Retinal pigment epithelial cell (primary cell): ENCODE data around the gene FCN2.

ENCODE experiments used
- DNase-seq: peaks from one replicate; pipeline ENCODE4 v3.0.0-alpha.2; 2010; ENCODE audit warnings: low read depth
- H3K4me3 ChIP-seq: 2 replicates; pipeline ENCODE4 v1.5.1; 2011; ENCODE audit warnings: mild to moderate bottlenecking, low read length, control low read depth, moderate library complexity
- TF ChIP-seq, protein P1 (sequence below): conservative IDR thresholded peaks from 2 replicates; pipeline ENCODE4 v1.5.1; 2011; ENCODE audit warnings: low read depth, low read length, control low read depth, inconsistent platforms

The FCN2 gene

DNA sequence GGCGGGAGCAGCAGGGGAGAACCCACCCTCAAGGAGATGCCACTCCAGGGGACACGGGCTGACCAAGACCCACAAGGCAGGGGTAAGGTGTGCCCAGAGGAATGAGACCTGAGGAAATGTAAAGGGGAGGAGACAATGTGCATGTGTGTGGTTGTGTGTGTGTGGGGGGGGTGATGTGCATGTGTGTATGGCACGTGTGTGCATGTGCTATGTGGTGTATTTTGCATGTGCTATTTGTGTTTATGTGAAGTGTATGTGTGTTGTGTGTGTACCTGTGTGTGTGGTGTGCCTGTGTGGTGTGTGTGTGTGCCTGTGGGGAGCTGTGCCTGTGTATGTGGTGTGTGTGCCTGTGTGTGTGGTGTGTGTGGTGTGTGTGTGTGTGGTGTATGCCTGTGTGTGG, 33.5 kb upstream of the FCN2 start:
- TF ChIP-seq, protein P1, sequence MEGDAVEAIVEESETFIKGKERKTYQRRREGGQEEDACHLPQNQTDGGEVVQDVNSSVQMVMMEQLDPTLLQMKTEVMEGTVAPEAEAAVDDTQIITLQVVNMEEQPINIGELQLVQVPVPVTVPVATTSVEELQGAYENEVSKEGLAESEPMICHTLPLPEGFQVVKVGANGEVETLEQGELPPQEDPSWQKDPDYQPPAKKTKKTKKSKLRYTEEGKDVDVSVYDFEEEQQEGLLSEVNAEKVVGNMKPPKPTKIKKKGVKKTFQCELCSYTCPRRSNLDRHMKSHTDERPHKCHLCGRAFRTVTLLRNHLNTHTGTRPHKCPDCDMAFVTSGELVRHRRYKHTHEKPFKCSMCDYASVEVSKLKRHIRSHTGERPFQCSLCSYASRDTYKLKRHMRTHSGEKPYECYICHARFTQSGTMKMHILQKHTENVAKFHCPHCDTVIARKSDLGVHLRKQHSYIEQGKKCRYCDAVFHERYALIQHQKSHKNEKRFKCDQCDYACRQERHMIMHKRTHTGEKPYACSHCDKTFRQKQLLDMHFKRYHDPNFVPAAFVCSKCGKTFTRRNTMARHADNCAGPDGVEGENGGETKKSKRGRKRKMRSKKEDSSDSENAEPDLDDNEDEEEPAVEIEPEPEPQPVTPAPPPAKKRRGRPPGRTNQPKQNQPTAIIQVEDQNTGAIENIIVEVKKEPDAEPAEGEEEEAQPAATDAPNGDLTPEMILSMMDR = no peak
- H3K4me3 ChIP-seq = no peak overlapping the region

DNA sequence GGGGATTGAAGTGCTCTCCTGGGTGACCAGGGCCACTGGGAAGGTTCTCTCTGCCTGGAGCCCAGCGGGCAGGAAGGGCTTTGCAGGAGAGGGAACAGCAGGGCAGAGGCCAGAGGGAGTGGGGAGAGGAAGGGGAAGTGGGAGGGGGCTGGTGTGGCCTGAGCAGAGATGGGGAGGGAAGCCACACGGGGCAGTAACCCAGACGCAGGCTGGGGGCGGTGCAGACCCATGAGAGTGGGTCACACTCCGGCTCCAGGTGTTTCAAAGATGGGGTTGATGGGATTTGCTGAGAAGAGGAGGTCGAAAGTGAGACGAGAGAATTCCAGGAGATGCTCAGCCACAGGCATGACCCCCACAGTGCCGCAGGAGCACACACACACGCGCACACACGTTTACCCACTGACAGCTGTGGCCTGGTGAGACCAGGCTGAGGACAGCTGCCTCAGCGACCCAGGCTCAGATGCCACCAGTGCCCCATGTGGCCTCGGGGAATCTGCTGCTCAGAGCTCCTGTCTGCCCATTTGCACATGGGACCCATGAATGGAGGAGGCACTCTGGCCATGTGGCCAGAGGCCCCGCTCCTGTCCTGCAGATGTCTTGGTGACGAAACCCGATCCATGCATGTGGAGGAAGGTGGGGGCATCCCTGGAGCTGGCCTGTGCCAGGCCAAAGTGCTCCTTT, 32.7 kb upstream of the FCN2 start:
- DNase-seq = no peak
- TF ChIP-seq, protein P1 = no peak
- no peak overlapping the region for H3K4me3 ChIP-seq

More for the DNA sequence above, 33.5 kb upstream of the FCN2 start:
- no peak for DNase-seq

DNA sequence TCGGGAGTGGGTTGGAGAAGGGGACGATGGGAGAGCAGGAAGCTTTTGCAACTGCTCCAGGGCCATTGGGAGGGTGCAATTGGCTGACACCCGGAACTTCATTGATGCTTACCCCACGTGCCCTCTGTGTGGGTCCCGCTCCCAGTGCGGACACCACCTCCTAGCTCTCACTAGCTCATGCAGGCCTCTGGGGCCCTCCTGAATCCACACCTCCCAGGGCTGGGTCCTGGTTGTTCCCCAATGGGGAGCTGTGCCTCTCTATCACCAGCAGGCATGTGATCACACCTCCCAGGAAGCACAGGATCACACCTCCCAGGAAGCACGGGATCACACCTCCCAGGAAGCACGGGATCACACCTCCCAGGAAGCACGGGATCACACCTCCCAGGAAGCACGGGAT, 32.1 kb upstream of the FCN2 start:
- H3K4me3 ChIP-seq = no peak overlapping the region
- no peak for DNase-seq
- TF ChIP-seq, protein P1 = no peak

DNA sequence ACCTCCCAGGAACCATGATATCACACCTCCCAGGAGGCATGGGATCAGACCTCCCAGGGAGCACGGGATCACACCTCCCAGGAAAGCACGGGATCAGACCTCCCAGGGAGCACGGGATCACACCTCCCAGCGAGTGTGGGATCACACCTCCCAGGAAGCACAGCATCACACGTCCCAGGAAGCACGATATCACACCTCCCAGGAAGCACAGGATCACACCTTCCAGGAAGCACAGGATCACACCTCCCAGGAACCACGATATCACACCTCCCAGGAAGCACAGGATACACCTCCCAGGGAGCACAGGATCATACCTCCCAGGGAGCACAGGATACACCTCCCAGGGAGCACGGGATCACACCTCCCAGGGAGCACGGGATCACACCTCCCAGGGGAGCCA, 30.0 kb upstream of the FCN2 start:
- TF ChIP-seq, protein P1 = no peak
- H3K4me3 ChIP-seq = no peak overlapping the region
- DNase-seq = no peak

DNA sequence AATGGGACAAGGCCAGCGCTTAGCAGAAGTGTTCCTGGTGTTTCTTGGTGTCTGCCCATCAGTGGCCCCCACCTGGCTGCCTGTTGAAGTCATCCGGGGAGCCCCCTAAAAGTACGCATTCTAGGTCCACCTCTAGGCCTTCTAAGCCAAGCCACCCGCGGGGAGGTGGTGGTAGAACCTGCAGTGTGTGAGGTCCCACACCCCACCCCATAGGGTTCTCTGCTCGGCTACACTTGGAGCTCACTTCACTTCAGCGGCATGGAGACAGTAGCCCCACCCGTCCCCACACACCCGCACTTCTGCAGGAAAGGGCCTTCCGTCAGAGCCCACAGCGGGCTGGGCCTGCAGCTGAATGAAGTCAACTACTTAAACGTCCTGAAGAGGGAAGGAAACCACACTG, 29.6 kb upstream of the FCN2 start:
- no peak for DNase-seq
- H3K4me3 ChIP-seq = no peak overlapping the region
- TF ChIP-seq, protein P1 = no peak

DNA sequence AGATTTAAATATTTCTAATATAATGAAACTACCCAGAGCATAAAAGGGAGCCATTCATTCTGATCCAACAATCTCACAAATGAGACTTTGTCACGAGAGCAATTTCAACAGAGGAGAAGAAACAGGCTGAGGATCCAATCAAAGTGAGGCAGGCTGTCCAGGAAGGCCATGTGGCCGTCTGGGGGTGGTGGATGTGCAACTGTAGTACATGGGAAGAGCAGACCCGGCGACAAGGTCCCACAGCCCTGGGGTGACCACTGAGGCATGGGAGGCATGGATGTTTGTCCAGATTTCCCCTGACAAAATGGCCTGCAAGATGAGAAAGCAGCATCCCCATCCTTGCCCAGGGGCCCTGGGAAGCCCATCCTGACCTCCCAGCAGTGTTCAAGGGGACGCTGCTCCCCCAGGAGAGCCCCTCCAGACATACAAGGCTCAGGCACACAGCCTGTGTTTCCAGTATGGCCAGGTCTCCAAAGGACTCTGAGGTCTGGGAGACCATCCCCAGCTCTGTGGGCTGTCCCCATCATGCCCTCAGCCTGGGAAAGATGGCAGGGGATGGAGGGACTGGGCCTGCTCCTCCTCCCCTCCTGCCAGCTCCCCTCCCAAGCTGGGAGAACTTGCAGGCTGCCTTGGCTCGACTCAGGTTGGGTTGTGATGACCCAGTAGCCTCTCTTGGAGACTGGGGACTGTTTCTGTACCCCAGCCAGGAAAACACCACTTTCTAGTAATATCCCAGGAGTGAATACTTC, 27.5 kb upstream of the FCN2 start:
- H3K4me3 ChIP-seq = no peak overlapping the region
- DNase-seq = no peak
- TF ChIP-seq, protein P1 = no peak

DNA sequence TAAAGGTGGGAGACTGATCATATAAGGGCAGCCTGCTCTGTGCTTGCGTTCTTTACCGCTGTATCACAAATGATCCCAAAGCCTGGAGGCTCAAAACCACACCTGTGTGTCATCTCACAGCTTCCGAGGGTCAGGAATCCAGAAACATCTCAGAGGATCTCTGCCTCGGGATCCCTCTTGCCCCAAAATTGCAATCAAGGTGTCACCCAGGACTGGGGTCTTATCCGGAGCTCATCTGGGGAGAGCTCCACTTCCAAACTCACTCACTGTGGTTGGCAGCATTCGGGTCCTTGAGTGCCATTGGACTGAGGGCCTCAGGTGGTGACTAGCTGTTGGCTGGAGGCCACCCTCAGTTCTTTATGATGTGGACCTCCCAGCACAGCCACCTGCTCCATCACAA, 26.7 kb upstream of the FCN2 start:
- H3K4me3 ChIP-seq = no peak overlapping the region
- no peak for DNase-seq
- TF ChIP-seq, protein P1 = no peak
